Measurements from ENCODE around the gene ARHGAP15. TPM values are rescaled to one million over a fixed set of nuclear protein-coding genes. Genes with fewer than 3 reads are reported as not detected.

The ARHGAP15 gene
- total and polyA plus RNA-seq, 2 experiments from 2014 or later = not detected

DNA sequence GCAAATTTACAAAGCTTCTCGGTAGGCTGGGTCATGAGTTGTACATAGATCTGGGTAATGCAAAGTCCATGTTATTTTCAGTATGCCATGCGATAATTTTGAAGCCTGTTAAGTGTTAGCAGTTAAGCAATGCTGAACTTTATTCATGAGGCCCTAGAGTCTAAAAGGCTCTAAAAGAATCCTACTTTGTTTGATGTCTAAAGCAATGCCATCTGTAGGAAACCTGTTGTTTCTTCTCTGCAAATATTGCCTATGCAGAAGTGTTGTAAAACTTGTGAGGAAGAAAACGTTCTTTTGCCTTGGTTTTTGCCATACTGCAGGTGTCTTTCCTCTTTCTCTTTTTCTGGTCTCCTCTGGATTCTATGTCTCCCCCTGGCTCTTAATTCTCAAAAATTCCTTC is 9.1 kb downstream of the ARHGAP15 start:
- H3K79me2 ChIP-seq (ENCODE audit: insufficient read depth) = no peaks in the 10 kb centered on the region
- TF ChIP-seq EZH2 (IDR thresholded peaks at IDR 0.05; ENCODE audit: insufficient read depth, poor library complexity, severe bottlenecking) (no peak), EZH2phosphoT487 (IDR thresholded peaks at IDR 0.05; ENCODE audit: insufficient read depth, low read depth) (no peak)
- H3K4me2 ChIP-seq (ENCODE audit: unreplicated experiment) = no peak overlapping the region
- no peaks in the 10 kb centered on the region for H3K4me1 ChIP-seq (ENCODE audit: insufficient read depth)
- no peaks in the 10 kb centered on the region for H3F3A ChIP-seq (ENCODE audit: insufficient read depth)
- H3K9ac ChIP-seq = no peak overlapping the region
- WGBS, 2 experiments (ENCODE audit: low coverage in 1 of 2, low lambda C conversion rate in 2 of 2, missing lambda C conversion rate in 2 of 2) = 17 to 38% methylated on average over 3 of the region's 3 CpGs
- in situ Hi-C loops (cut with MboI) = no loop called here
- no peaks in the 10 kb centered on the region for H3K9me2 ChIP-seq (ENCODE audit: insufficient read depth)
- H3K4me3 ChIP-seq = no peak overlapping the region
- no peaks in the 10 kb centered on the region for H4K20me1 ChIP-seq (ENCODE audit: insufficient read depth)
- no peak for DNase-seq
- H2AFZ ChIP-seq = no peak overlapping the region
- no peaks in the 10 kb centered on the region for H3K9me3 ChIP-seq (ENCODE audit: low read depth)
- no peaks in the 10 kb centered on the region for H3K36me3 ChIP-seq (ENCODE audit: low read depth)
- no peak overlapping the region for H3K27ac ChIP-seq
- no peaks in the 10 kb centered on the region; the same call in 1 of the 2 replicates for H3K27me3 ChIP-seq (replicated peaks; ENCODE audit: insufficient read depth)

DNA sequence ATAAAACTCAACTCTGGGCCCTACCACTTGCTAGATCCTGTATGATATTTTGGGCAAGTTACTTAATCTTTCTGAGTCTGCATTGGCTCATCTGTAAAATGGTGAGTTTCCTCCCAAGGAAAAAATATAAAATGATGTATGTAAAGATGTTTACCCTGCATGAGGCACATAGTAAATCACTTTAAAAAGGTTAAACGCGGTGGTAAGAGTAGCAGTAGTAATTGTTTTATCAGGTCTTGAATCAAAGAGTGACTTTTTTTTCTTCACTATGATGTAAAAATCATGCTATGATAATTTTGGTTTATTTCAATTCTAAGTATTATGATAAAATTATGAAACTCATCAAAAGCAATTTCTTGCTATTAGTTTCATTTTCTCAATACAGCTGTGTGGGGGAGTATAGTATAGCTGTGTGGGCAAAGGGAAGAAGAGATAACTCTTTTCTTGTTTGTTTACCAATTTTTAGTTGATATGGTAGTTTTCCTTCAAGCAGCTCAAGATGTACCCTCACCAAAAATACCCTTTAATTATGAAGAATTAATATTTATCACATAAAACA is 10.7 kb downstream of the ARHGAP15 start:
- H3K4me2 ChIP-seq (ENCODE audit: unreplicated experiment) = no peak overlapping the region
- H3K36me3 ChIP-seq (ENCODE audit: low read depth) = no peaks in the 10 kb centered on the region
- H3K27me3 ChIP-seq (replicated peaks; ENCODE audit: insufficient read depth) = no peaks in the 10 kb centered on the region; the same call in 1 of the 2 replicates
- H3K4me3 ChIP-seq = no peak overlapping the region
- no peaks in the 10 kb centered on the region for H3F3A ChIP-seq (ENCODE audit: insufficient read depth)
- H3K4me1 ChIP-seq (ENCODE audit: insufficient read depth) = no peaks in the 10 kb centered on the region
- no peaks in the 10 kb centered on the region for H3K79me2 ChIP-seq (ENCODE audit: insufficient read depth)
- H4K20me1 ChIP-seq (ENCODE audit: insufficient read depth) = no peaks in the 10 kb centered on the region
- no peak for DNase-seq
- no peaks in the 10 kb centered on the region for H3K9me3 ChIP-seq (ENCODE audit: low read depth)
- no peak overlapping the region for H2AFZ ChIP-seq
- no peak overlapping the region for H3K27ac ChIP-seq
- no peak overlapping the region for H3K9ac ChIP-seq
- 73 to 75% methylated on average over 2 of the region's 2 CpGs for WGBS, 2 experiments (ENCODE audit: low coverage in 1 of 2, low lambda C conversion rate in 2 of 2, missing lambda C conversion rate in 2 of 2)
- in situ Hi-C loops (cut with MboI) = no loop called here
- TF ChIP-seq EZH2 (IDR thresholded peaks at IDR 0.05; ENCODE audit: insufficient read depth, poor library complexity, severe bottlenecking) (no peak), EZH2phosphoT487 (IDR thresholded peaks at IDR 0.05; ENCODE audit: insufficient read depth, low read depth) (no peak)
- no peaks in the 10 kb centered on the region for H3K9me2 ChIP-seq (ENCODE audit: insufficient read depth)

DNA sequence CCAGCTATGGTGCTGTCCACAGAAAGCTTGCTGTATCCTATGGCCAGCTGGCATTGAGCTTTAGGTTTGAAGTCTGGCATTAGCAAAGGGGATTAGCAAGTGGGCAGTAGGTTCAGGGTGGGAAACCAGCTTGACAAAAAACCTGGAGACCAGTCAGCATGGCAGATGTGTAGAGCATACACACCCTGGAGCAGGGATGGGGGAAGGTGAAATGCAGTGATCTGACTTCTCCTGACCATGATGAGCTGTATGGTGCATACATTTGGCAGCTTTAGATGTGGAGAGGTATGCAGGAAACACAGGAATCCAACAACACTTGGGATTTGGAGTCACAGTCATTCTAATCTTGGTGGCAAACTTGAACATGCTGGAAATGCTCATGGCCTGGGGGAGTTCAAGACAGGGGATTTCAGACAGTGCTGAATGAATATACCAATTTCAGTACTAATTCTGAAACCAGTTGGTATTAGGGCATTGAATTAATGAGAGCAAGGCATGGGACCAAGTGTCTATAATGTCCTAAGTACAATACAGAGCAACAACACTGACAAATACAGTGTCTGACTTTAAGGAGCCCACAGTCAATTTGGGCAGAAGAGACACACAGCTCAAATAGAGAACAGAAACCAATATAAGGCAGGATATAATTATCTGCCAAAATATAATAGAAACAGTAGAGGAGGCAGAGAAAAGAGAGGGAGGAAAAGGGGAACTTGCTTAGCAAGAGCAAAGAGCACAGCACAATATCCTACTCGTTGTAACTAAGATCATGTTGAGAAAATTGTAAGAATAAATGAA is 11.8 kb downstream of the ARHGAP15 start:
- no peaks in the 10 kb centered on the region for H3K36me3 ChIP-seq (ENCODE audit: low read depth)
- H3K4me2 ChIP-seq (ENCODE audit: unreplicated experiment) = no peak overlapping the region
- no peak for DNase-seq
- H2AFZ ChIP-seq = no peak overlapping the region
- H3K27ac ChIP-seq = no peak overlapping the region
- H3K9ac ChIP-seq = no peak overlapping the region
- no peaks in the 10 kb centered on the region for H3K9me3 ChIP-seq (ENCODE audit: low read depth)
- no peaks in the 10 kb centered on the region for H3F3A ChIP-seq (ENCODE audit: insufficient read depth)
- no peaks in the 10 kb centered on the region for H3K4me1 ChIP-seq (ENCODE audit: insufficient read depth)
- no peaks in the 10 kb centered on the region for H4K20me1 ChIP-seq (ENCODE audit: insufficient read depth)
- H3K27me3 ChIP-seq (replicated peaks; ENCODE audit: insufficient read depth) = no peaks in the 10 kb centered on the region; the same call in 1 of the 2 replicates
- WGBS, 2 experiments (ENCODE audit: low coverage in 1 of 2, low lambda C conversion rate in 2 of 2, missing lambda C conversion rate in 2 of 2) = 3 to 15% methylated on average over 1 of the region's 1 CpG
- no peak overlapping the region for H3K4me3 ChIP-seq
- H3K9me2 ChIP-seq (ENCODE audit: insufficient read depth) = no peaks in the 10 kb centered on the region
- TF ChIP-seq EZH2phosphoT487 (IDR thresholded peaks at IDR 0.05; ENCODE audit: insufficient read depth, low read depth) (no peak), EZH2 (IDR thresholded peaks at IDR 0.05; ENCODE audit: insufficient read depth, poor library complexity, severe bottlenecking) (no peak)
- H3K79me2 ChIP-seq (ENCODE audit: insufficient read depth) = no peaks in the 10 kb centered on the region
- in situ Hi-C loops (cut with MboI) = no loop called here

DNA sequence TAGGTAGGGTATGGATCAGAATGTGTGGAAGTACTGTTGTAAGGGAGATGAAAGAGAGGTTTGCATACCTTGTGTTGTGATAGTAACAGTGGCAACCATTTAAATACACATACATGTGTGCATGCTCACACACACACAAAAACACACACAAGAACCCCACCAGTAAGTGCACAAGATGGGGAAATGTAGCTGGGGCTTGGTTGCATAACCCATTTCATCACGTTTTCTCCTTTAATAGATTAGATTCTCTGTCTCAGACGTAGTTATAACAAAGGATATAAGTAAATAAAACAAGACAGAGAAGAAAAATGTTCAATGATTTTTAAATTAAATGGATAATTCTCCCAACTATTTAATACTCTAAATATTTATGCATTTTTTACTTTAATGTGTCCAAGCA is 13.4 kb downstream of the ARHGAP15 start:
- Histone ChIP-seq H3K4me1 (ENCODE audit: insufficient read depth) (no peaks in the 10 kb centered on the region), H3K79me2 (ENCODE audit: insufficient read depth) (no peaks in the 10 kb centered on the region), H3K9ac (no peak overlapping the region), H3K27me3 (replicated peaks; ENCODE audit: insufficient read depth) (no peaks in the 10 kb centered on the region; the same call in 1 of the 2 replicates), H3K9me3 (ENCODE audit: low read depth) (no peaks in the 10 kb centered on the region), H3K36me3 (ENCODE audit: low read depth) (no peaks in the 10 kb centered on the region), H3K4me2 (ENCODE audit: unreplicated experiment) (no peak overlapping the region), H3K9me2 (ENCODE audit: insufficient read depth) (no peaks in the 10 kb centered on the region), H3F3A (ENCODE audit: insufficient read depth) (no peaks in the 10 kb centered on the region), H2AFZ (no peak overlapping the region), H4K20me1 (ENCODE audit: insufficient read depth) (no peaks in the 10 kb centered on the region), H3K27ac (no peak overlapping the region), H3K4me3 (no peak overlapping the region)
- DNase-seq = no peak
- TF ChIP-seq EZH2phosphoT487 (IDR thresholded peaks at IDR 0.05; ENCODE audit: insufficient read depth, low read depth) (no peak), EZH2 (IDR thresholded peaks at IDR 0.05; ENCODE audit: insufficient read depth, poor library complexity, severe bottlenecking) (no peak)
- in situ Hi-C loops (cut with MboI) = no loop called here
- WGBS, 2 experiments (ENCODE audit: low coverage in 1 of 2, low lambda C conversion rate in 2 of 2, missing lambda C conversion rate in 2 of 2) = 0% methylated on average over 2 of the region's 2 CpGs
